Measurements from ENCODE around the gene GOLIM4. TPM values are rescaled to one million over a fixed set of nuclear protein-coding genes. Genes with fewer than 3 reads are reported as not detected.

The GOLIM4 gene
- total RNA-seq, 1 donor from 2014 or later, result 26.1 TPM

GRCh38 chr3:168068346-168068745 lies 27.4 kb downstream of the GOLIM4 start:
- Histone ChIP-seq H3K4me3 (ENCODE audit: low read depth, low read length) (no peak overlapping the region), H3K36me3 (ENCODE audit: control insufficient read depth, insufficient read depth, low read length) (no peaks in the 10 kb centered on the region), H3K27me3 (ENCODE audit: control insufficient read depth, insufficient read depth, low read length) (no peaks in the 10 kb centered on the region)
- no peak for TF ChIP-seq CTCF (IDR thresholded peaks at IDR 0.05; ENCODE audit: insufficient read depth, low read length, severe bottlenecking)
- DNase-seq (ENCODE audit: low read depth) (no peak), FAIRE-seq (no peak)

- no peak for FAIRE-seq
- no peak for TF ChIP-seq CTCF (IDR thresholded peaks at IDR 0.05; ENCODE audit: insufficient read depth, low read length, severe bottlenecking)
- H3K36me3 ChIP-seq (ENCODE audit: control insufficient read depth, insufficient read depth, low read length), result no peaks in the 10 kb centered on the region
Observed at GRCh38 chr3:168066882-168067281, 28.8 kb downstream of the GOLIM4 start.

GRCh38 chr3:168065569-168065968 lies 30.2 kb downstream of the GOLIM4 start:
- DNase-seq (ENCODE audit: low read depth) (no peak), FAIRE-seq (no peak)
- H3K4me3 ChIP-seq (ENCODE audit: low read depth, low read length), result no peak overlapping the region
- no peaks in the 10 kb centered on the region for H3K27me3 ChIP-seq (ENCODE audit: control insufficient read depth, insufficient read depth, low read length)
- H3K36me3 ChIP-seq (ENCODE audit: control insufficient read depth, insufficient read depth, low read length), result no peaks in the 10 kb centered on the region
- no peak for TF ChIP-seq CTCF (IDR thresholded peaks at IDR 0.05; ENCODE audit: insufficient read depth, low read length, severe bottlenecking)

More at GRCh38 chr3:168066882-168067281, 28.8 kb downstream of the GOLIM4 start:
- no peak overlapping the region for H3K4me3 ChIP-seq (ENCODE audit: low read depth, low read length)
- no peak for DNase-seq (ENCODE audit: low read depth)
- H3K27me3 ChIP-seq (ENCODE audit: control insufficient read depth, insufficient read depth, low read length), result no peaks in the 10 kb centered on the region

- no peak for TF ChIP-seq CTCF (IDR thresholded peaks at IDR 0.05; ENCODE audit: insufficient read depth, low read length, severe bottlenecking)
- H3K36me3 ChIP-seq (ENCODE audit: control insufficient read depth, insufficient read depth, low read length), result no peaks in the 10 kb centered on the region
- DNase-seq (ENCODE audit: low read depth) (no peak), FAIRE-seq (no peak)
- no peaks in the 10 kb centered on the region for H3K27me3 ChIP-seq (ENCODE audit: control insufficient read depth, insufficient read depth, low read length)
- H3K4me3 ChIP-seq (ENCODE audit: low read depth, low read length), result no peak overlapping the region
Observed at GRCh38 chr3:168063122-168063521, 32.6 kb downstream of the GOLIM4 start.

GRCh38 chr3:168062679-168063078 lies 33.0 kb downstream of the GOLIM4 start:
- Histone ChIP-seq H3K4me3 (ENCODE audit: low read depth, low read length) (no peak overlapping the region), H3K36me3 (ENCODE audit: control insufficient read depth, insufficient read depth, low read length) (no peaks in the 10 kb centered on the region), H3K27me3 (ENCODE audit: control insufficient read depth, insufficient read depth, low read length) (no peaks in the 10 kb centered on the region)
- DNase-seq (ENCODE audit: low read depth) (no peak), FAIRE-seq (peak; percentile 52)
- no peak for TF ChIP-seq CTCF (IDR thresholded peaks at IDR 0.05; ENCODE audit: insufficient read depth, low read length, severe bottlenecking)

- no peak overlapping the region for H3K4me3 ChIP-seq (ENCODE audit: low read depth, low read length)
- no peak for DNase-seq (ENCODE audit: low read depth)
- H3K27me3 ChIP-seq (ENCODE audit: control insufficient read depth, insufficient read depth, low read length), result no peaks in the 10 kb centered on the region
- TF ChIP-seq CTCF (IDR thresholded peaks at IDR 0.05; ENCODE audit: insufficient read depth, low read length, severe bottlenecking), result no peak
- H3K36me3 ChIP-seq (ENCODE audit: control insufficient read depth, insufficient read depth, low read length), result no peaks in the 10 kb centered on the region
- FAIRE-seq, result no peak
Observed at GRCh38 chr3:168061332-168061996, 34.3 kb downstream of the GOLIM4 start.
